NT2/D1 (cell line): ENCODE data around the gene ACVR1C.

Source experiments
- DNase-seq: peaks from one replicate; pipeline ENCODE4 v3.0.0-alpha.2; 2011; ENCODE audit warnings: low read depth, low spot score
- H3K27me3 ChIP-seq: 2 replicates; pipeline ENCODE4 v1.6.0; 2011; ENCODE audit warnings: mild to moderate bottlenecking; ENCODE audit not compliant: insufficient read length, insufficient read depth
- H3K36me3 ChIP-seq: 2 replicates; pipeline ENCODE4 v1.6.1; 2011; ENCODE audit warnings: mild to moderate bottlenecking, low read length, mixed read lengths; ENCODE audit not compliant: insufficient read depth, insufficient read length
- H3K4me1 ChIP-seq: 2 replicates; pipeline ENCODE4 v1.5.1; 2011; ENCODE audit not compliant: insufficient read depth, insufficient read length
- H3K4me3 ChIP-seq: 2 replicates; pipeline ENCODE4 v1.5.1; 2011; ENCODE audit warnings: low read depth; ENCODE audit not compliant: insufficient read length
- H3K9ac ChIP-seq: 2 replicates; pipeline ENCODE4 v1.6.0; 2011; ENCODE audit warnings: low read depth; ENCODE audit not compliant: insufficient read length
- H3K9me3 ChIP-seq: 2 replicates; pipeline ENCODE4 v1.5.1; 2011; ENCODE audit warnings: mild to moderate bottlenecking, low read length; ENCODE audit not compliant: insufficient read depth
- SUZ12 ChIP-seq: IDR thresholded peaks from 2 replicates; pipeline ENCODE4 v1.6.1; 2011; ENCODE audit not compliant: insufficient read length, insufficient read depth; ENCODE audit errors: extremely low read depth
- YY1 ChIP-seq: IDR thresholded peaks from 2 replicates; pipeline ENCODE4 v1.6.1; 2011; ENCODE audit not compliant: insufficient read length, insufficient read depth
- ZNF274 ChIP-seq: IDR thresholded peaks from 2 replicates; pipeline ENCODE4 v1.6.1; 2011; ENCODE audit warnings: mild to moderate bottlenecking, low read depth, low read length

Gene ACVR1C

GRCh38 chr2:157644776-157645175 lies 16.1 kb upstream of the ACVR1C start:
- Histone ChIP-seq H3K27me3 (no peaks in the 10 kb centered on the region), H3K36me3 (no peaks in the 10 kb centered on the region), H3K4me1 (no peaks in the 10 kb centered on the region), H3K9ac (no peak overlapping the region), H3K9me3 (no peaks in the 10 kb centered on the region), H3K4me3 (no peak overlapping the region)
- TF ChIP-seq ZNF274 (no peak), SUZ12 (no peak), YY1 (no peak)
- DNase-seq: no peak

GRCh38 chr2:157631861-157632260 lies 3.2 kb upstream of the ACVR1C start:
- H3K27me3 ChIP-seq: peaks cover 15% of the 10 kb centered on the region
- no peaks in the 10 kb centered on the region for H3K9me3 ChIP-seq
- no peak for DNase-seq
- no peak for TF ChIP-seq ZNF274
- no peak for TF ChIP-seq YY1
- no peak for TF ChIP-seq SUZ12
- H3K36me3 ChIP-seq: no peaks in the 10 kb centered on the region
- no peaks in the 10 kb centered on the region for H3K4me1 ChIP-seq
- no peak overlapping the region for H3K9ac ChIP-seq
- H3K4me3 ChIP-seq: no peak overlapping the region

- H3K9me3 ChIP-seq: no peaks in the 10 kb centered on the region
- DNase-seq: no peak
- H3K4me1 ChIP-seq: no peaks in the 10 kb centered on the region
- H3K36me3 ChIP-seq: no peaks in the 10 kb centered on the region
- TF ChIP-seq SUZ12: peak; percentile 79
- no peak for TF ChIP-seq YY1
- peaks cover 28% of the 10 kb centered on the region for H3K27me3 ChIP-seq
- H3K4me3 ChIP-seq: peak overlapping the region; percentile 56
- peak overlapping the region; percentile 58 for H3K9ac ChIP-seq
Measured at GRCh38 chr2:157627594-157628476, 829 bp downstream of the ACVR1C start.

- Histone ChIP-seq H3K27me3 (peaks cover 28% of the 10 kb centered on the region), H3K4me1 (no peaks in the 10 kb centered on the region), H3K9me3 (no peaks in the 10 kb centered on the region), H3K36me3 (no peaks in the 10 kb centered on the region), H3K4me3 (no peak overlapping the region), H3K9ac (no peak overlapping the region)
- TF ChIP-seq SUZ12: no peak
- no peak for TF ChIP-seq ZNF274
- TF ChIP-seq YY1: no peak
- no peak for DNase-seq
Measured at GRCh38 chr2:157625296-157625695, 3.4 kb downstream of the ACVR1C start.

- no peaks in the 10 kb centered on the region for H3K4me1 ChIP-seq
- no peak overlapping the region for H3K9ac ChIP-seq
- no peak for TF ChIP-seq YY1
- DNase-seq: no peak
- no peaks in the 10 kb centered on the region for H3K9me3 ChIP-seq
- H3K4me3 ChIP-seq: no peak overlapping the region
- H3K36me3 ChIP-seq: no peaks in the 10 kb centered on the region
- H3K27me3 ChIP-seq: peaks cover 4% of the 10 kb centered on the region
Measured at GRCh38 chr2:157620956-157621355, 7.7 kb downstream of the ACVR1C start.

- Histone ChIP-seq H3K4me1 (no peaks in the 10 kb centered on the region), H3K36me3 (no peaks in the 10 kb centered on the region), H3K9ac (no peak overlapping the region), H3K9me3 (no peaks in the 10 kb centered on the region; the same call in 1 of the 2 replicates), H3K27me3 (no peaks in the 10 kb centered on the region), H3K4me3 (no peak overlapping the region)
- DNase-seq: no peak
- TF ChIP-seq ZNF274 (no peak), YY1 (no peak), SUZ12 (no peak)
Measured at GRCh38 chr2:157611726-157612125, 16.9 kb downstream of the ACVR1C start.

GRCh38 chr2:157611110-157611509 lies 17.6 kb downstream of the ACVR1C start:
- DNase-seq: no peak
- Histone ChIP-seq H3K4me3 (no peak overlapping the region), H3K9me3 (no peaks in the 10 kb centered on the region; the same call in 1 of the 2 replicates), H3K4me1 (no peaks in the 10 kb centered on the region), H3K36me3 (no peaks in the 10 kb centered on the region), H3K9ac (no peak overlapping the region), H3K27me3 (no peaks in the 10 kb centered on the region)
- TF ChIP-seq ZNF274 (no peak), SUZ12 (no peak), YY1 (no peak)

- TF ChIP-seq ZNF274 (no peak), YY1 (no peak), SUZ12 (no peak)
- no peaks in the 10 kb centered on the region for H3K27me3 ChIP-seq
Measured at GRCh38 chr2:157606534-157606933, 22.1 kb downstream of the ACVR1C start.

More at GRCh38 chr2:157606534-157606933, 22.1 kb downstream of the ACVR1C start:
- Histone ChIP-seq H3K4me1 (no peaks in the 10 kb centered on the region), H3K36me3 (no peaks in the 10 kb centered on the region), H3K9ac (no peak overlapping the region), H3K4me3 (no peak overlapping the region), H3K9me3 (no peaks in the 10 kb centered on the region; the same call in 1 of the 2 replicates)
- no peak for DNase-seq
